Ovary (tissue), 9 donors: ENCODE results near the gene RAB14. TPM values are rescaled to one million over a fixed set of nuclear protein-coding genes. Genes with fewer than 3 reads are reported as not detected.

Experiments used
- DNase-seq, 5 donors: peaks; one replicate each; pipeline ENCODE4 v3.0.0-alpha.2; 2019 to 2020
- H3K27ac ChIP-seq, 2 donors: fragments of 200-600 bp; one replicate each; pipeline versions ENCODE4 v1.5.1 to v1.8.0; 2019 to 2022
- H3K27me3 ChIP-seq: fragments of 200-600 bp; one replicate; pipeline ENCODE4 v1.8.0; 2022
- H3K36me3 ChIP-seq: fragments of 200-600 bp; sonication (generic); one replicate; pipeline ENCODE4 v1.5.1; 2019
- H3K4me1 ChIP-seq: one replicate; pipeline ENCODE4 v1.8.1; 2013; ENCODE audit warnings: mild to moderate bottlenecking, moderate library complexity; ENCODE audit not compliant: insufficient read depth
- H3K4me3 ChIP-seq: fragments of 200-600 bp; sonication (generic); one replicate; pipeline ENCODE4 v1.5.1; 2017
- H3K9me3 ChIP-seq, 2 donors: fragments of 200-600 bp in 1 of 2; sonication (generic) in 1 of 2; one replicate each; pipeline versions ENCODE4 v1.5.1 to v1.8.1; 2013 to 2019; ENCODE audit warnings: mild to moderate bottlenecking in 1 of 2, moderate library complexity in 1 of 2
- CTCF ChIP-seq, 3 donors: fragments of 450-650 bp in 2 of 3; fragments of 200-600 bp in 1 of 3; IDR thresholded peaks; one replicate each; pipeline versions ENCODE4 v1.5.1 to v1.8.0; 2016 to 2022; ENCODE audit warnings: antibody characterized with exemption in 3 of 3, mild to moderate bottlenecking in 1 of 3
- EP300 ChIP-seq: sonication (generic); formaldehyde crosslinking; IDR thresholded peaks from one replicate; pipeline ENCODE4 v1.6.1; 2017; ENCODE audit warnings: antibody characterized with exemption
- POLR2A ChIP-seq: fragments of 450-650 bp; IDR thresholded peaks from one replicate; pipeline ENCODE4 v1.6.1; 2017; ENCODE audit warnings: antibody characterized with exemption, mild to moderate bottlenecking, moderate library complexity
- WGBS, 3 donors: extraction: QIAGEN DNeasy Blood & Tissue Kit in 1 of 3; methylation state at CpG; one replicate each; pipeline versions ENCODE4 v1.1.5 to v1.1.7; 2013 to 2017; 5-methylcytosine and 5-hydroxymethylcytosine counted together
- intact Hi-C, 4 donors: fragments of 100-400 bp; cut with DNase I; formaldehyde crosslinking; loops; one replicate each; pipeline versions ENCODE4 v1.11.0 to v1.15.1; 2022 to 2023
- polyA plus RNA-seq, 2 donors: library from polyadenylated mRNA; stranded (reverse); fragments of 200-250 nt in 1 of 2; fragments of 350-450 nt in 1 of 2; fragmentation: Illumina TruSeq in 1 of 2; extraction: RNeasy Lipid Tissue Mini Kit (QIAGEN cat#74804) in 1 of 2; gene quantifications; one replicate each; pipeline ENCODE4 v1.2.3, GENCODE V29; 2013 to 2014
- total RNA-seq, 7 donors: library from RNA; depleted of rRNA in 2 of 7; stranded (reverse); fragments of >200 nt in 2 of 7; fragmentation: NEBNext Ultra II Directional in 3 of 7; extraction: Animal tissue kit (Norgen Biotek cat#: 25700) in 3 of 7; gene quantifications; one replicate each; pipeline versions ENCODE4 v1.1.0 to v1.2.4, GENCODE V29; 2016 to 2023
- donor health status: DM: no; HTN: no; CAD: no; lungs with moderate emphysema.
- donor health status: DM: no; HTN: no; CAD: no.
- donor health status: Bipolar disorder and iron deficiency.
- donor health status: DM: yes; HTN: yes; CAD: no.
- donor health status: DM: no; HTN: no; CAD: no.
- donor health status: DM: yes; HTN: yes; CAD: no.

Gene RAB14
- total and polyA plus RNA-seq, 9 donors: 22.9 to 96.6 (median 57.1) TPM

- intact Hi-C loops: no loop called here
- Histone ChIP-seq H3K36me3 (no peaks in the 10 kb centered on the region), H3K27me3 (no peaks in the 10 kb centered on the region), H3K4me1 (no peaks in the 10 kb centered on the region), H3K9me3 (no peaks in the 10 kb centered on the region), H3K4me3 (no peak overlapping the region), H3K27ac (no peak overlapping the region)
- TF ChIP-seq EP300 (no peak), POLR2A (no peak), CTCF (IDR thresholded peaks at IDR 0.05) (no peak)
- DNase-seq: no peak
- WGBS, 3 donors: 38 to 48% (median 40%) methylated on average over 1 of the region's 1 CpG
Measured at GRCh38 chr9:121160025-121160424, 41.6 kb downstream of the RAB14 start.

- Histone ChIP-seq H3K36me3 (no peaks in the 10 kb centered on the region), H3K27me3 (no peaks in the 10 kb centered on the region), H3K9me3 (no peaks in the 10 kb centered on the region), H3K4me1 (no peaks in the 10 kb centered on the region), H3K4me3 (no peak overlapping the region), H3K27ac (no peak overlapping the region)
- 91 to 97% (median 95%) methylated on average over 4 of the region's 4 CpGs for WGBS, 3 donors
- intact Hi-C loops: no loop called here
- no peak for DNase-seq
- TF ChIP-seq POLR2A (no peak), CTCF (IDR thresholded peaks at IDR 0.05) (no peak), EP300 (no peak)
Measured at GRCh38 chr9:121157939-121158338, 43.7 kb downstream of the RAB14 start.

GRCh38 chr9:121156263-121156731 is 45.4 kb downstream of the RAB14 start:
- DNase-seq: no peak
- no peaks in the 10 kb centered on the region for H3K9me3 ChIP-seq
- no peak overlapping the region for H3K27ac ChIP-seq

GRCh38 chr9:121154782-121155181 is 46.9 kb downstream of the RAB14 start:
- TF ChIP-seq EP300: no peak
- no peak for TF ChIP-seq POLR2A
- no peak for TF ChIP-seq CTCF (IDR thresholded peaks at IDR 0.05)
- Histone ChIP-seq H3K4me1 (no peaks in the 10 kb centered on the region), H3K36me3 (no peaks in the 10 kb centered on the region), H3K27ac (no peak overlapping the region), H3K27me3 (no peaks in the 10 kb centered on the region), H3K9me3 (no peaks in the 10 kb centered on the region), H3K4me3 (no peak overlapping the region)
- WGBS, 3 donors: 90 to 96% (median 93%) methylated on average over 6 of the region's 6 CpGs
- DNase-seq: no peak
- intact Hi-C loops: no loop called here

More at GRCh38 chr9:121156263-121156731, 45.4 kb downstream of the RAB14 start:
- no peaks in the 10 kb centered on the region for H3K27me3 ChIP-seq
- intact Hi-C loops: no loop called here
- H3K4me3 ChIP-seq: no peak overlapping the region
- 58 to 73% (median 63%) methylated on average over 2 of the region's 2 CpGs for WGBS, 3 donors
- no peaks in the 10 kb centered on the region for H3K36me3 ChIP-seq
- TF ChIP-seq EP300: no peak
- TF ChIP-seq CTCF (IDR thresholded peaks at IDR 0.05): no peak
- TF ChIP-seq POLR2A: no peak
- H3K4me1 ChIP-seq: no peaks in the 10 kb centered on the region
